CD4-positive, alpha-beta T cell treated with Interleukin-15 for 1 hour (primary cell): Measurements from ENCODE around the gene AGAP3.

Experiments used
- DNase-seq: peaks from one replicate; pipeline ENCODE4 v3.0.0-alpha.2; 2020

Gene AGAP3

GRCh38 chr7:151057989-151058780 lies 28.1 kb upstream of the AGAP3 start:
- DNase-seq = peak; percentile 98

GRCh38 chr7:151058781-151059366 lies 27.4 kb upstream of the AGAP3 start:
- no peak for DNase-seq

- DNase-seq = peak; percentile 49
These were observed 26.7 kb upstream of the AGAP3 start, which contains the start of gene SLC4A2 for GRCh38 chr7:151059367-151060112. Gene SLC4A2, plus strand, starts transcription at chr7:151059589. Its CDS starts 2,399 bp downstream, at chr7:151061988.

- DNase-seq = no peak
These were observed 26.2 kb upstream of the AGAP3 start for GRCh38 chr7:151060113-151060415.

- no peak for DNase-seq
These were observed 25.7 kb upstream of the AGAP3 start for GRCh38 chr7:151060416-151061212.

- DNase-seq = no peak
These were observed 24.8 kb upstream of the AGAP3 start for GRCh38 chr7:151061213-151062110.

GRCh38 chr7:151062111-151062398 lies 24.2 kb upstream of the AGAP3 start:
- no peak for DNase-seq

GRCh38 chr7:151062399-151063211 lies 23.7 kb upstream of the AGAP3 start:
- no peak for DNase-seq

- DNase-seq = no peak
These were observed 23.1 kb upstream of the AGAP3 start for GRCh38 chr7:151063212-151063561.

- no peak for DNase-seq
These were observed 21.8 kb upstream of the AGAP3 start for GRCh38 chr7:151064454-151064853.

GRCh38 chr7:151064993-151065392 lies 21.3 kb upstream of the AGAP3 start:
- DNase-seq = no peak

GRCh38 chr7:151065516-151065915 lies 20.8 kb upstream of the AGAP3 start:
- DNase-seq = no peak

GRCh38 chr7:151066273-151066974 lies 19.9 kb upstream of the AGAP3 start:
- no peak for DNase-seq

- DNase-seq = no peak
These were observed 18.1 kb upstream of the AGAP3 start for GRCh38 chr7:151068069-151068773.

- no peak for DNase-seq
These were observed 16.3 kb upstream of the AGAP3 start for GRCh38 chr7:151069841-151070573.

GRCh38 chr7:151070574-151070960 lies 15.7 kb upstream of the AGAP3 start:
- DNase-seq = no peak

- DNase-seq = no peak
These were observed 15.0 kb upstream of the AGAP3 start for GRCh38 chr7:151071032-151071866.

GRCh38 chr7:151073990-151074389 lies 12.3 kb upstream of the AGAP3 start:
- DNase-seq = no peak
